Peyer's patch (tissue), 4 donors: Measurements from ENCODE around the gene IQCE. TPM values are rescaled to one million over a fixed set of nuclear protein-coding genes. Genes with fewer than 3 reads are reported as not detected.

Source experiments
- DNase-seq, 3 donors: peaks; one replicate each; pipeline ENCODE4 v3.0.0-alpha.2; 2017 to 2019
- H3K27ac ChIP-seq, 4 donors: fragments of 200-600 bp; sonication (generic); one replicate each; pipeline ENCODE4 v1.5.1; 2016 to 2019
- H3K27me3 ChIP-seq, 2 donors: fragments of 200-600 bp; sonication (generic); one replicate each; pipeline ENCODE4 v1.5.1; 2019
- H3K36me3 ChIP-seq, 3 donors: fragments of 200-600 bp; sonication (generic); one replicate each; pipeline ENCODE4 v1.5.1; 2016 to 2019
- H3K4me1 ChIP-seq, 4 donors: fragments of 200-600 bp; sonication (generic); one replicate each; pipeline ENCODE4 v1.5.1; 2016 to 2019
- H3K4me3 ChIP-seq, 4 donors: fragments of 200-600 bp; sonication (generic); 1 replicate in 3 of 4; 2 replicates in 1 of 4; pipeline ENCODE4 v1.5.1; 2016 to 2019; ENCODE audit warnings: mild to moderate bottlenecking in 1 of 4
- H3K9me3 ChIP-seq, 4 donors: fragments of 200-600 bp; sonication (generic); one replicate each; pipeline ENCODE4 v1.5.1; 2016 to 2019; ENCODE audit warnings: mild to moderate bottlenecking in 1 of 4
- POLR2A ChIP-seq, 2 donors: fragments of 450-650 bp; IDR thresholded peaks; one replicate each; pipeline ENCODE4 v1.5.1; 2017; ENCODE audit warnings: antibody characterized with exemption in 2 of 2, mild to moderate bottlenecking in 2 of 2, moderate library complexity in 2 of 2
- total RNA-seq, 4 donors: library from RNA; depleted of rRNA; stranded (reverse); fragments of >200 nt; gene quantifications; one replicate each; pipeline ENCODE4 v1.1.0, GENCODE V29; 2016
- TF ChIP-seq, protein P1 (sequence below), 6 experiments: fragments of 450-650 bp in 4 of 6; fragments of 200-600 bp in 2 of 6; sonication (generic) in 1 of 6; IDR thresholded peaks; one replicate each; pipeline ENCODE4 v1.5.1; 2017 to 2019; ENCODE audit warnings: antibody characterized with exemption in 6 of 6, mild to moderate bottlenecking in 3 of 6, moderate library complexity in 1 of 6

The IQCE gene
- total RNA-seq, 4 donors from 2014 or later: 30.0 to 159 (median 72.2) TPM

DNA sequence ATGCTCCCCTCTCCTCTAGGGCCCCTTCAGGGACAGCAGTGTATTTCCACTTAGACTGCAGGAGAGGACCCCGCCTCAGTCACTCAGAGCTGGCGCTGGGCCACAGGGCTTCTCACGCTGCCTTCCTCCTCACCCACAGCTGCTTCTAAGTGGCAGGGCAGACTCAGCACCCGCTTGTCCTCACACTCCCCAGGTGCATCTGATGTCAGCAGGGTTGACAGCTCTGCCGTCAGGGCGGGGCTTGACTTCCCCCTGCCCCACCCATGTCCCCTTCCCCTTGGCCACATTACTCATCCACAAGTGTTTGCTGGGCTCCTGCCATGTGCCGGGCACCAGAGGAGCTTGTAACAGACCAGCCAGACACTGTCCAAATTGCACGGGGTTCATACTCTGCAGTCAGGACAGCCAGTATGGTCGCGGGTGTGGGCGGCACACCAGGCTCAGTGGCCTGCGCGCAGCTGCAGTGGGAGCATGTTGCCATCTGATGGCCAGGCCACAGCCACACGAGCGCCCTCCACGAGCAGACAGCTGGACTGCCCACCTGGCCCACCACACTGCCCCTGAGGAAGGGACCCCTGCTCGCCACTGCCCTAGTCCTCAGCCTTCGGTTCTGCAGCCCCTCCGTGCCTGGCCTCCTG is 43.7 kb downstream of the IQCE start:
- Histone ChIP-seq H3K27me3 (no peaks in the 10 kb centered on the region), H3K4me3 (no peak overlapping the region), H3K36me3 (peaks cover 0 to 56% (median 0%) of the 10 kb centered on the region in 3 donors), H3K27ac (no peak overlapping the region), H3K4me1 (no peaks in the 10 kb centered on the region), H3K9me3 (no peaks in the 10 kb centered on the region)
- no peak for DNase-seq
- TF ChIP-seq POLR2A (IDR thresholded peaks at IDR 0.05): no peak
- TF ChIP-seq, protein P1, sequence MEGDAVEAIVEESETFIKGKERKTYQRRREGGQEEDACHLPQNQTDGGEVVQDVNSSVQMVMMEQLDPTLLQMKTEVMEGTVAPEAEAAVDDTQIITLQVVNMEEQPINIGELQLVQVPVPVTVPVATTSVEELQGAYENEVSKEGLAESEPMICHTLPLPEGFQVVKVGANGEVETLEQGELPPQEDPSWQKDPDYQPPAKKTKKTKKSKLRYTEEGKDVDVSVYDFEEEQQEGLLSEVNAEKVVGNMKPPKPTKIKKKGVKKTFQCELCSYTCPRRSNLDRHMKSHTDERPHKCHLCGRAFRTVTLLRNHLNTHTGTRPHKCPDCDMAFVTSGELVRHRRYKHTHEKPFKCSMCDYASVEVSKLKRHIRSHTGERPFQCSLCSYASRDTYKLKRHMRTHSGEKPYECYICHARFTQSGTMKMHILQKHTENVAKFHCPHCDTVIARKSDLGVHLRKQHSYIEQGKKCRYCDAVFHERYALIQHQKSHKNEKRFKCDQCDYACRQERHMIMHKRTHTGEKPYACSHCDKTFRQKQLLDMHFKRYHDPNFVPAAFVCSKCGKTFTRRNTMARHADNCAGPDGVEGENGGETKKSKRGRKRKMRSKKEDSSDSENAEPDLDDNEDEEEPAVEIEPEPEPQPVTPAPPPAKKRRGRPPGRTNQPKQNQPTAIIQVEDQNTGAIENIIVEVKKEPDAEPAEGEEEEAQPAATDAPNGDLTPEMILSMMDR (IDR thresholded peaks at IDR 0.05): no peak

DNA sequence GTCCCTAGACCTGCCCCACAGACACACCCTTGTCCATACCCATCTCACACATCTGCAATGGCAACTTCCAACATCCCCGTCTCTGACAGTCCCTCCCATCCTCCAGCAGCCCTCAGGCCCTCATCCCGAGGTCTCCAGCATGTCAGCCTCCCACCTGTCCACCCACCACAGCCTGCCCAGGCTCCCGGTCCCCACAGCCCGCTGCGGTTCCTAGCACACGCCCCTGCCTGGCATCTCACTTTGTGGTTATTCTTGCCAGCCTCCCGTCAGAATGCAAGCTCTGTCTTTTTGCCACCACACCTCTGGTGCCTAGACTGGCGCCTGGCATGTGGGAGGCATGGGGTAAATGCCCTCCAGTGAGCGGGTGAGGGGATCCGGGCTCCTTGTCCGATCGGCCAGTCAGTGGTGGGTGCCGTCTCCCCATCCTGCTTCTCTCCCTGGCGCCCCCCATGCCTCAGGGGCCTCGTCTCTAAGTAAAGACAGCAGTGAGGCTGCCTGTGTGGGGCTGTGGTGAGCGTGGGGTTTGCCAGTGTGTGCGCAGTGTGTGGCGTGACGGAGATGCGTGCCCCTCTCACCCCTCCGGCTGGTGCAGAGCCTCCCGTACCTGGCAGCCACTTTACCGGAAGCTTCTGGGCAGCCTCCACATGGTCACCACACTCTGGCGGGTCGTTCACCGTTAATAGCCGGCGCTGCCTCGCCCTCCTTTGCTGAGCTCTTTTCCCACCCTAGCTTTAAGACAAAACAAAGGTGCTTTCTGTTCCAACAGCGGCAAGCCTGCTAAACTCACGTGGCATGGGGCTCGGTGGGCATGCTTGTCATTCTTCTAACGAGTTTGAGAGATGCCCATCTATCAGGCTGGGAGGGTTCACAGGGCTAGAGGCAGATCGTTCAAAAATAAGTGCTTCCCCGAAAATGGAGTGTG is 44.5 kb downstream of the IQCE start:
- TF ChIP-seq, protein P1 (IDR thresholded peaks at IDR 0.05): no peak
- Histone ChIP-seq H3K9me3 (no peaks in the 10 kb centered on the region), H3K27ac (no peak overlapping the region), H3K4me1 (peaks cover 0 to under 1% (median 0%) of the 10 kb centered on the region in 4 donors), H3K4me3 (no peak overlapping the region), H3K36me3 (peaks cover 0 to 48% (median 0%) of the 10 kb centered on the region in 3 donors), H3K27me3 (no peaks in the 10 kb centered on the region)
- DNase-seq: no peak

DNA sequence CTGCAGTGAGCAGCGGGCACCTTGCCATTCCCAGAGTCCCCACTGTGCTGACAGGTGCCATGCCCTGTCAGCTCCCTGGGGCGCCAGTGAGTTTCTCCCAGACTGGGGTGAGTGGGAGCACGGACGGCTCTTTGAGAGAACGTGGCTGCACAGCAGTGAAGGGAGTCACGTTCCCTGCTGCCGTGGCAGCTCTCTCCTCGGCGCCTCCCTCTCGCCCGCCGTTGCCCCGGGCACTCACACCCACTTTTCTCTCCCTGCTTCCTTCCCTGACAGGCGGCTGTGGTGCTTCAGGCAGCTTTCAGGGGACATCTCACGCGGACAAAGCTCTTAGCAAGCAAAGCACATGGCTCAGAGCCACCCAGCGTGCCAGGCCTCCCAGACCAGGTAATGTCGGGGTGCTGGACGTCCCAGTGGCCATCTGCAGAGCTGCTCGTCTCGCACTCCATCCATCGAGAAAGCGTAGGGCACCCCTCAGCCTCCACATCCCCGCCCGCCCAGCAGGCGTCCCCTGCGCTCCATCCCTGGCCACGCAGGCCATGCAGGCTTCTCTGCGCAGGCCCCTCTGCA is 45.9 kb downstream of the IQCE start:
- peaks cover 0 to 5% (median 0%) of the 10 kb centered on the region in 4 donors for H3K4me1 ChIP-seq
- H3K36me3 ChIP-seq: peaks cover 0 to 34% (median 0%) of the 10 kb centered on the region in 3 donors
- H3K27me3 ChIP-seq: no peaks in the 10 kb centered on the region
- DNase-seq: no peak
- no peaks in the 10 kb centered on the region for H3K9me3 ChIP-seq
- no peak overlapping the region for H3K27ac ChIP-seq
- H3K4me3 ChIP-seq: no peak overlapping the region
- TF ChIP-seq POLR2A (IDR thresholded peaks at IDR 0.05): no peak
- TF ChIP-seq, protein P1 (IDR thresholded peaks at IDR 0.05): no peak

DNA sequence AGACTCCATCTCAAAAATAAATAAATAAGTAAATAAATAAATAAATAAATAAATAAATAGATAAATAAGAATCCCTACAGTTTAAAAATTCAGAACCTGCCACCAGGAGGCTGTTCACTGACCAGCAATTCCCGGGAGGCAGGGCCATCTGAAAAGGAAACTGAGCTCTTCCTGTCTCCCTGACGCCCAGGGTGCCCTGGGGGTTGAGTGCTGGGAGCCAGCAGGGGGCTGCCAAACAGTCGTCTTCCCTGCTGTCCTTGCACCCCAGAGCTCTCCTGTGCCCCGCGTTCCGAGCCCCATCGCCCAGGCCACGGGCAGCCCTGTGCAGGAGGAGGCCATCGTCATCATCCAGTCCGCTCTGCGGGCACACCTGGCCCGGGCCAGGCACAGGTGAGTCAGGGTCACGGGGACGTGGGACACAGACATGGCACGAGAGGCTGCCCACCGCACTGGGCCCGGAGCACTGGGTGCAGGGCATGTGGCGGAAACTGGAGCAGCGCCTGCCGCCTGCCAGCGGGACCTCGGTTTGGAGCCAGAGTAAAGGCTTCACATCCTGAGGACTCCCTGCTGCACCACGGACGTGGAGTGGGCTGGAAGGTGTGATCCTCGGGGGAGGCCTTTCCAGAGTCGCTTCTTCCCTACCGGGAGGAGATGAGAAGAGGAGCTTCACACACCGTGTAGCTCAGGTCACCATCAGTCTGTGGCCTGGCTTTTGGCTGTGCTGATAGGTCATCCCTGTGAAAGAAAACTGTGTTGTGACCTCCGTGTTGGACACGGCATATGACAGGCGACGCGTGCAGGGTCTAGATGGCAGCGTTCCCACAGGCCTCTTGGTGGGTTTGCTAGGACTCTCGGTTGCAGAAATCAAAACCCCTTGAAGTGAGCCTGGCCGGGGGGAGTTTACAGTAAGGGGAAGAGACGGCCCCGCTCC is 47.1 kb downstream of the IQCE start:
- peaks cover 0 to 23% (median 0%) of the 10 kb centered on the region in 3 donors for H3K36me3 ChIP-seq
- H3K27me3 ChIP-seq: no peaks in the 10 kb centered on the region
- no peaks in the 10 kb centered on the region for H3K9me3 ChIP-seq
- peak in 1 of 3 donors; percentile 51 for DNase-seq
- H3K4me1 ChIP-seq: peaks cover 0 to 5% (median 0%) of the 10 kb centered on the region in 4 donors
- H3K4me3 ChIP-seq: no peak overlapping the region
- H3K27ac ChIP-seq: no peak overlapping the region
- TF ChIP-seq, protein P1 (IDR thresholded peaks at IDR 0.05): no peak
- no peak for TF ChIP-seq POLR2A (IDR thresholded peaks at IDR 0.05)

DNA sequence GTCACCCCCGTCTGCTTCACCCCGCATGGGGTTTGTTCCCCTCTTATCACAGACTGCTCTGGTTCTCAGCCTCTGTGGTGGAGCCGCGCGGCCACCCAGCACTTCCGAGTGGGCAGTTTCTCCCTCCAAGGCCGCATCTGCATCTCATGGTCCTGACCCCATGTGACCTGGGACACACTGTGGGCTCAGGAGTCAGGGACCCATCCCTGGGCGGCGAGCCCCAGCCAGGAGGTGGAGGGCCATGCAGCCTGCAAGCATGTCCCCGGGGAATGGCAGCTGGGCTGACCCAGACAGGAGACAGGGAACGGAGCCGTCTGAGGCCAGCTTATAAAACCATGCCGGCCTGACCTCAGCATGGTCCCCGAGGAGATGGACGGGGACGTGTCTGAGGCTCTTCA is 47.8 kb downstream of the IQCE start:
- peaks cover 0 to 5% (median 0%) of the 10 kb centered on the region in 4 donors for H3K4me1 ChIP-seq
- H3K27ac ChIP-seq: peak overlapping the region in 2 of 4 donors; percentile 50 to 53
- no peak for DNase-seq
- peaks cover 0 to 16% (median 0%) of the 10 kb centered on the region in 3 donors for H3K36me3 ChIP-seq
- no peaks in the 10 kb centered on the region for H3K27me3 ChIP-seq
- H3K4me3 ChIP-seq: no peak overlapping the region
- no peaks in the 10 kb centered on the region for H3K9me3 ChIP-seq
- TF ChIP-seq, protein P1 (IDR thresholded peaks at IDR 0.05): no peak
- no peak for TF ChIP-seq POLR2A (IDR thresholded peaks at IDR 0.05)
